Astrocyte (in vitro differentiated cells and primary cell): ENCODE data around the gene CLBA1.
"Not testable (repeated sequence)": the region's sequence is repeated elsewhere in the genome, so short reads cannot be mapped to it uniquely, and the experiment has no call there.

Experiments used
- CTCF ChIP-seq: IDR thresholded peaks from 2 replicates; pipeline ENCODE4 v1.5.1; 2011; ENCODE audit warnings: low read depth, mild to moderate bottlenecking, inconsistent platforms, low read length, moderate library complexity; ENCODE audit not compliant: insufficient read depth
- EZH2 ChIP-seq: IDR thresholded peaks from 2 replicates; pipeline ENCODE4 v1.6.1; 2012; ENCODE audit warnings: mild to moderate bottlenecking, low read length, inconsistent platforms; ENCODE audit not compliant: insufficient read depth

GRCh38 chr14:104950701-104951100 lies 34.9 kb upstream of the CLBA1 start:
- not testable (repeated sequence) for TF ChIP-seq CTCF, EZH2
